ENCODE results near the gene MTIF3. TPM values are rescaled to one million over a fixed set of nuclear protein-coding genes. Genes with fewer than 3 reads are reported as not detected.
A peak's percentile ranks its signal among the peaks of the same experiment; 100 is the strongest.

The MTIF3 gene
- 55.0 and 70.1 TPM in 2 replicates for total RNA-seq

DNA sequence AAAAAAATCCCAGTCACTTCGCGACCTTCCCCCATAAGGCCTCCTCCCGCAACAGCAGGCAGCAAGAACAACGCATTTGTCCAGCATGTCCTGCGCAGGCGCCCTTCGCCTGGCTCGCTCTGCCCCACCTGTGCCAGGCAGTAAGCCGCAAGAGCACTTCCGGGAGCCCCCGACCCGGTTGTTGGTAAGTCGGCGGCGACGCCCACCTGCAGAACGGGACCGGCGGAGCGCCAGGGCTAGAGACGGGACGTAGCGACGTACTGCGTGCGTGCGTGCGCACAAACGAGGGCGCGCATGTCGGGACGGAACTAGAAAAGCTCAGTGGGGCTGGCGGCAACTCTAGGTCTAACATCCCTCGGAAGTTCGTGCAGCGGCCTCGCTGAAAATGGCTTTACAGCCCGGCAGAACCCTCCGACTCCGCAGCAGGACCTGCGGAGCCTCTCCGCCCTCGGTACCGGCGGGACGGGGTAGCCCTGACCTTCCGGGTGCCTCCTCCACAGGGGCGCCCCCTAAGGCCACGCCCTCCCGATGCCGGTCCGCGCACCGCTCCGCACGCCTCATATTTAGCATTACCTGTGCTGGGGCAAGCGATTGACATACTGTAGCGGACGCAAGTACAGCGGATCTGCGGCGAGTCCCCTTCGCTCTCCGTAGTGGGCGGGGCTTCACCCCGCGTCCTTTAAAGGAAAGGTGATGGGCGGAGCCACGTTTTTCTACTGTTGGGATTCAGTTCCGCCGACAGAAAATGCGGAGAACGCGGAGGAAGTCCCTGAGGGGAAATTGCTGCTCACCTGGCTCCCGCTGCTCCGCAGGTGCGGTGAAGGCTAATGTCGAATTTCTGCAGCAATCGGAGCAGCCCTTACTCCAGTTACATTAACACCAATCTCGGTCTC lies at the start of gene MTIF3:
MTIF3 (minus strand) TSS at position 629 of the 893 bp plus-strand sequence. CDS start 10,116 bp downstream, outside the sequence.
- peak; percentile 93 for DNase-seq

- DNase-seq, result no peak
These were observed 47.3 kb upstream of the MTIF3 start for GRCh38 chr13:27497563-27498230.

DNA sequence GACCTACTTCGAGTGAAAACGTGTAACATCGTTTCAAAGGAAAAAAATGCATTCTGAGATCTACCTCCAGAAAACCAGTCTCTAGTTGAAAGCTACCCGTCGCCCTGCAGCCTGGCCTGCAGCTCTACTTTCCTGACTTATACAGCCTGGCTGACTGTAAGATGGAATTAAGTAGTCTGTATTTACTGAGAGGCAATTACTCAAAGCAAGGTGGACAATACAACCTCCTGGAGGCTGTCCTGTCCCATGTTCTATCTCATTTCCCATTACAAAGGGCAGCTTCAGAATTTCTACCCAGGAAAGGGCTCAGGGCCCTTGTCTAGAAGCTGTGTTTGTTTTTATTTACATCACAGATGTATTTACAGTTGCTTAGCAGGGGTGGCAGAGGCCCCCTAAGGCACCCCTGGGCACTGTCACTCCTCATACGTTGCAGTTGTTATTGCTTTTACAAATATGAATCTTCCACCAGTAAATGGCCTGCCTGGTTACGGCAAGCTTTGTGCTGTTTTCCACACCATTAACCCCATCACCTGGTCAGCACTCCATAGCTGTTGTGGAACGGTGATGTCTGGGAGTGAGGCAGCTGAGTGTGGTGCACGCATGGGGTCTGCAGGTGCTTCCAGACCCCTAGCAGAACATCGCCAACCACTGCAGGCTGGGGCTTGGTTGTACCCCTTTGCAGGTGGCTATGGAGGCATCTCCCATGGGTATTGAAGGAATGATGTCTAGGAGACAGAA lies 46.3 kb upstream of the MTIF3 start:
- no peak for DNase-seq

- no peak for DNase-seq
These were observed 45.6 kb upstream of the MTIF3 start for GRCh38 chr13:27496006-27496405.

DNA sequence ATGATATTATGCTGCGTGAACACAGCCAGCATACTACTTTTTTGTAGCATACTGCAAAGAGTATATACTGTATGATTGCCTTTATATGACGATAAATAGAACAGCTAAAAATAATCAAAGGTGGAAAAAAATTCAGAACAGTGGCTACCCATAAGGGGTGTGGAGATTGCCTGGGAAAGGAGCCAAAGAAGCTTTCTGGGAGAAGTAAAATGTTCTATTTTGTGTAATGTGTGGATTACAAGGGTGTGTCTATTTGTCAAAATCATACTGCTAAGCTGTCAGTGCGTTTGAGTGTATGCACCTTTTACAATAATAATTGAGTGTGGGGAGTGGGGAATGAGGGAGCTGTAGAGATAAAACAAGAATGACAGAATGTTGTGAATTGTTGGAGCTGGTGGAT lies 45.2 kb upstream of the MTIF3 start:
- DNase-seq, result no peak

DNA sequence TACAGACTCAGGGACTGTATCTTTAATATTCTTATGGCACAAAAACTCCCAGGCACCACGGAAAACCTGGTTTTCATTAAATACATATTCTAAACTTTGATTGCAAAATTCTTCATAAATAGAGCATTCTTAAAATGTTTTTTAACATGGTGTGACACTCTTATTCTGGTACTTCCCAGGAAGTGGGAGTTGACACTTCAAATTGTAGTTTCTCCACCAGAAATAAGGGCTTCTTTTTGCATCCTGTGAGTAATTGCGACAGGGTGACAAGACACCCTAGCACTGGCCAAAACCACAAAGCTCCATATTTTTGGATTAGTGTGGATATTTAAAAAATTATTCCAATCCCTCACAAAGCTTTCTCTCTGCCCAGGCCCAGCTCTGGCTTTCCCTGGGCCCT lies 43.6 kb upstream of the MTIF3 start:
- no peak for DNase-seq

DNA sequence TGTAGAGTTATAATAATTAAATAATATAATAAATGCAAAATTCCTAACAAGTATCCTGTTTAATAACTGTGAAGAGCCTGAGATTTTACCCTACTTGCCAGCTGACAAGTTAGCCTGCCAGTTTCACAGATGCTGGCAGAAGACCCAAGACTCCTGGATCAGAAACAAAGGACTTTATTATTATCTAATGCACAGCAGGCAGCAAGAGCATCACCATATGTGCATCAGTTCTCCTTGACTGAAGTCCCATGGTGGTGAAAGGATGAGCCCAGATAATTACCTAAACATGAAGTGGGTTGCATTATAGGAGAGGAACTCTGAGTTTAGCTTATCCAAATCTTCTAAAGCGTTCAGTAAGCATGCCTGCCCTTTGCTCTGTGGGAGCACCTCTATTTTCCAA lies 39.1 kb upstream of the MTIF3 start:
- DNase-seq, result no peak

DNA sequence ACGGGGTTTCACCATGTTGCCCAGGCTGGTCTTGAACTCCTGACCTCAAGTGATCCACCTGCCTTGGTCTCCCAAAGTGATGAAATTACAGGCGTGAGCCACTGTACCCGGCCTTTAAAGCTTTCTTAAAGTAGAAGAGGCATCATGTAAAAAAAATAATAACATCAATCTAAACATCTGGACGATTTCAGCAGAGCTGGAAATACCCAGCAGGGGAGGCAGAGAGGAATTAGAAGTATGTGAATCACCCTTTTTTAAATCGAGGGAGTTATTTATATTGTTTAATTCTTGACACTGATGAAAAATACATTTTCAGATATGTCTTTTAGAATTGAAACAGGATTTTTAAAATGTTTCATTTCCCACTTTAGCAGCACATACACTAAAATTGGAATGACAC lies 37.4 kb upstream of the MTIF3 start:
- no peak for DNase-seq

- no peak for DNase-seq
These were observed 33.1 kb upstream of the MTIF3 start for GRCh38 chr13:27483421-27483820.

DNA sequence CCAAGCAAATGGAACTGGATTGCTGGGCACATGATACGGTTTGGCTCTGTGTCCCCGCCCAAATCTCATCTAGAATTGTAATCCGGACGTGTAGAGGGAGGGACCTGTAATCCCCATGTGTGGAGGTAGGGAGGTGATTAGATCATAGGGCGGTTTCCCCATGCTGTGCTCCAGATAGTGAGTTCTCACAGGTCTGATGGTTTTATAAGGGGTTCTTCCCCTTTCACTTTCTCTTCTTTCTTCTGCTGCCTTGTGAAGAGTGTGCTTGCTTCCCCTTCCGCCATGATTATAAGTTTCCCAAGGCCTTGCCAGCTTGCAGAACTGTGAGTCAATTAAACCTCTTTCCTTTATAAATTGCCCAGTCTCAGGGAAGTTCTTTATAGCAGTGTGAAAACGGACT lies 32.6 kb upstream of the MTIF3 start:
- DNase-seq, result no peak

DNA sequence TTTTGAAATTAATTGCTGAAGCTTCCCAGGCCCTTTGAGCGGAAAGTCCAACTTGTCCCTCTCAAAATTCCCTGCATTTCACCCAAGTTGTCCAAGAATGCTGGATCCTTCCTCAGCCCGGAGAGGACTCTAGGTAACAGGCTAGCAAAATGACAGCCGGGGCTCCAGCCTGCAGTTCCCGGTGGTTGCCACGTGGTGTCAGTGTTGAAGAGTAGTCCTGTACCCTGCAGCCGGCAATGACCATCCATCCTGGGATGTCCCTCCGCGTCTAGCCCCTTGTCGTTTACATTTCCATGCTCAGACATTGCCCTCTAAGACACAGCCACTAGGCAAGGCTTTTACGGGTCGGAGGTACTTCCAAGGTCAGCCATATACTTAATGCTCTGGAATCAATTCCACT lies 31.4 kb upstream of the MTIF3 start:
- DNase-seq, result peak; percentile 57

GRCh38 chr13:27476943-27477703 lies 26.8 kb upstream of the MTIF3 start:
- no peak for DNase-seq

GRCh38 chr13:27474751-27475268 lies 24.4 kb upstream of the MTIF3 start:
- no peak for DNase-seq

DNA sequence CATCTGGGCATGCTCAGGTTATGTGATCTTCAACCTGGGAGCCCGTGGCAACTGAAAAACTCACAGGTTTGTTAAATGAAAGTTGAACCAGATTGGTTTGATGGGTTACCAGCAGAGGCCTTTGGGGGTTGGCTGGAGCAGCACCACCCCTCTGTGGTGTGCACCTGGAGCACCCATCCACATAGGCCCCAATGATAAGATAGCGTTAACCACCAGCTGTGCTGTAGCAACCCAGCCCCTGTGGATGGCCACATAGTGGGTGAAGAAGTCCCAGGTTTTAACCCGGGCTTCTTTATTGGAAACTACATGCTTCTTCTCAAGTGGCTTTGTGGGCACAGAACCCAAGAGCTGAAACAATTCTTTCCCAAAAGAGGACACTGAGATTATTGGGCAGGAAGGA lies 22.6 kb upstream of the MTIF3 start:
- no peak for DNase-seq

DNA sequence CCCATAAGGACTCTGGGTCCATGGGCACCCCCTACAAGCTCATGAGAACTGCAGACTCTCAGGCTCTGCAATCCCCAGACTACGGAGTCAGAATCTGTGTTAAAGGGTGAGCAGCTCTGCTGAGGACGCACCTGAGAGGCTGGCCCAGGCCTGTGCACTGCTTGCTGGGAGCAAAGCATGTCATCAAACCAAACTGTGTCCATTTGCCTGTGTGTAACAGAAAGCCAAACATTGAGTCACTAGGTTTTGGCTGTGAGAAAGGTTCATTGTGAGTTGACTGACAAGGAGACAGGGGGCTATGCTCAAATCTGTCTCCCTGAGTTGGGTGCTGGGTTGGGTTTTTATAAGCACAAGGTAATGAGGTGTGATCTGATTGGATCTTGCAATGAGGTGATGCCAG lies 22.1 kb upstream of the MTIF3 start:
- DNase-seq, result no peak

DNA sequence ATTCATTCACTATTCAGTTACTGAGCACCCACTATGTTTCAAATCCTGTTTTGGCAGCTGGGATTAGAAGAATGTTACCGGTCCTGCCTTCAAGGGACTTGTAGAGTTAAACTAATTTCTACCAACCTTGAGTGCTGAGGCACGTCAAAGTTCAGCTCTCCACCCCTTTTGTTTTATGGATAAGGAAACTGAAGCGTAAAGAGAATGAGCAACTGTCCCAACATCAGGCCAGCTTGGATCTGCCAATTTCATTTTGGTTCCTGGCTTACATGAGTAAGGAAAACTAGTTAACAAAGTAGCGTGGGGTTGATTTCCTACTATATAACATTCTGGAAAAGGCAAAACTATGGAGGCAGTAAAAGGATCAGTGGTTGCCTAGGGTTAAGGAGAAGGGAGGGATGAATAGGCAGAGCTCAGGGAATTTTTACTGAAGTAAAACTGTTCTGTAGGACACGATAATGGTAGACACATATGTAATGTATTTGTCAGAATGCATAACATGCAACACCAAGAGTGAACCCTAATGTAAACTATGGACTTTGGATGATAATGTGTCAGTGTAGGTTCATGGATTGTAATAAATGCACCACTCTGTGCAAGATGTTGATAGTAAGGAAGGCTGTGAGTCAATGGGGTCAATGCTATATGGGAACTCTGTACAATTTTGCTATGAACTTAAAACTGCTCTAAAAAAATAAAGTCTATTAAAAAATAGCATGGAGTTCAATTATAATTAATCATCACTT lies 19.9 kb upstream of the MTIF3 start:
- no peak for DNase-seq

DNA sequence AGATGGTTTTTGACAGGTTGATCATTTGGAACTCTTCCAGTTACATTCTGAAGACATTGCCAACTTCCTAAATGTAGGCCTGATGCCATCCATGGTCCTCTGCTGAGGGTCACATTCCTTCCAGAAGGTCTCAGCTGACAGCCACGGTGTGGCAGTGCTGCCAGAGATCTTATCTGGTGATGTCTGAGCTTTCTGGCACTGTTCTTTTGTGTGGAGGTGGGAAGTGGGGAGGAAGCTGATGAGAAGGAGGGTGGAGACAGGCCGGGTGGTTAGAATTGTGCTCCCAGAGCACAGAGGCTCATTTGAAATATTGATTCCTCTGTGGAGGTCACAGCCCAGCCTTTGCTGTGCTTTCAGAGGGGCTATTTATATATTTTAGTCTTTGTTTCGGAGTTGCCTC lies 16.1 kb upstream of the MTIF3 start:
- DNase-seq, result no peak

- peak; percentile 56 for DNase-seq
These were observed 15.2 kb upstream of the MTIF3 start for GRCh38 chr13:27465611-27466010.

GRCh38 chr13:27463500-27463899 lies 13.1 kb upstream of the MTIF3 start:
- DNase-seq, result no peak

DNA sequence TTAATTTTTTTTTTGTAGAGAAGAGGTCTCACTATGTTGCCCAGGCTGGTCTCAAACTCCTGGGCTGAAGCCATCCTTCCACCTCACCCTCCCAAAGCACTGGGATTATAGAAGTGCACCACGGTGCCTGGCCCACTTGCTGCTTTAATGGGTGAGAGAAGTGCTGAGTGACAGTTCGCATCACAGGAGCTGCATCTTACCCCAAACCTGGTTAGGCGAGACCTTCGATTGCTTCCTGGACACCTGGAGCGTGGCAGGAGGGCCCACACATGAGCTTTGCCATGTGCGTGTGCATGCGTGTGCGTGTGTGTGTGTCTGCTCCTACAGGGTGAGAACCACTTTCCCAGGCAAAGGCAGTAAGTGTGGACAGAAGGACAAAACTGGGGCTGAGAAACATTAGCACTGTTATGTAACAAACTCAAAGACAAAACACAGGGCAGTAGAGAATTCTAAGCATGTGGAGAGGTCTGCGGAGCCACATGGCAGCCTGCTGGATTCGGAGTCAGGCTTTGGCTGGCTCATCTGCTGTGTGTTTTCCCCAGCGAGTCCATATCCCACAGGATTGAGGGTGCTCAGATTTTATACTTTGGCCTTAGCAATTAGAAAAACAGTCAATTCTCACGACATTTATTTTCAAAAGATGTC lies 11.7 kb upstream of the MTIF3 start:
- DNase-seq, result no peak

DNA sequence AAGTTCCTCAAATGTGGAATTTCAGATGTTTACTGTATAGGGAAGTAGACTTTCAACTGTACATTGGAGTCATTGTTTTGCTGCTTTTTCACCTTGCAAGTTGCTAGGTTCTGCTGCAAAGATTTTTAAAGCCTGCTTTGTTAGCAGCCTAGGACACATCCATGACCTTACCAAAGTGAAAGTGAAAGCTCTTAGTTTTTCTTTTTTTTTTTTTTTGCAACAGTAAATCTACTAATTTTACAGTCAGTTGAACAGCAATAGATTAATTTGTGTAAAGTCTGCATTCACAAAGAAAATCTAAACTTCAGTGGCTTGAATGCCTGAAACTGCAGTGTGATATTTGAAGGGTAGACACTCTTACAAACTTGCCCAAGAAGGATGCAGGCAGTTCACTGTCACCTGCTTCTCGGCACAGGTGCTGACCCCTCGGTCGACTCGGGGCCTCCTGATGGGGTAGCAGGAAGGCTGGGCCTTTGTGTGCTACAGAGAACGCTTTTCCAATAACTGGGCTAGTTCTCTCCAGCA lies 5.0 kb upstream of the MTIF3 start:
- no peak for DNase-seq
